NCI-H1092 treated with DMSO at 0.1 percent for 48 hours (cell line): Measurements from ENCODE around the gene THRB.

Source experiments
- DNase-seq: peaks from one replicate; lab custom pipeline; 2025; lab: John Stamatoyannopoulos, UW

Gene THRB

GRCh38 chr3:24182756-24183155, 311.9 kb downstream of the THRB start:
- no peak for DNase-seq

GRCh38 chr3:24181256-24181655, 313.4 kb downstream of the THRB start:
- no peak for DNase-seq

- DNase-seq: no peak
Measured at GRCh38 chr3:24180616-24181015, 314.0 kb downstream of the THRB start.

- no peak for DNase-seq
Measured at GRCh38 chr3:24177201-24177600, 317.4 kb downstream of the THRB start.

- DNase-seq: no peak
Measured at GRCh38 chr3:24174614-24175013, 320.0 kb downstream of the THRB start.

- no peak for DNase-seq
Measured at GRCh38 chr3:24168977-24169376, 325.7 kb downstream of the THRB start.

- no peak for DNase-seq
Measured at GRCh38 chr3:24167429-24167828, 327.2 kb downstream of the THRB start.

- no peak for DNase-seq
Measured at GRCh38 chr3:24166515-24166914, 328.1 kb downstream of the THRB start.

GRCh38 chr3:24165603-24165982, 329.1 kb downstream of the THRB start:
- DNase-seq: no peak

GRCh38 chr3:24164967-24165602, 329.6 kb downstream of the THRB start:
- no peak for DNase-seq

- no peak for DNase-seq
Measured at GRCh38 chr3:24162929-24163328, 331.7 kb downstream of the THRB start.

- DNase-seq: no peak
Measured at GRCh38 chr3:24161841-24162240, 332.8 kb downstream of the THRB start.

- no peak for DNase-seq
Measured at GRCh38 chr3:24160424-24161095, 334.1 kb downstream of the THRB start.

- DNase-seq: no peak
Measured at GRCh38 chr3:24158761-24159454, 335.7 kb downstream of the THRB start.

- DNase-seq: no peak
Measured at GRCh38 chr3:24157106-24157505, 337.5 kb downstream of the THRB start.

GRCh38 chr3:24156466-24156865, 338.2 kb downstream of the THRB start:
- no peak for DNase-seq

GRCh38 chr3:24155276-24155675, 339.4 kb downstream of the THRB start:
- DNase-seq: no peak

GRCh38 chr3:24154781-24155180, 339.9 kb downstream of the THRB start:
- DNase-seq: no peak

GRCh38 chr3:24154013-24154695, 340.5 kb downstream of the THRB start:
- no peak for DNase-seq

- no peak for DNase-seq
Measured at GRCh38 chr3:24151594-24151993, 343.1 kb downstream of the THRB start.

GRCh38 chr3:24149032-24149431, 345.6 kb downstream of the THRB start:
- DNase-seq: no peak

- no peak for DNase-seq
Measured at GRCh38 chr3:24145981-24146822, 348.4 kb downstream of the THRB start.
